ENCODE measurements around the gene CACNA2D3.

DNA sequence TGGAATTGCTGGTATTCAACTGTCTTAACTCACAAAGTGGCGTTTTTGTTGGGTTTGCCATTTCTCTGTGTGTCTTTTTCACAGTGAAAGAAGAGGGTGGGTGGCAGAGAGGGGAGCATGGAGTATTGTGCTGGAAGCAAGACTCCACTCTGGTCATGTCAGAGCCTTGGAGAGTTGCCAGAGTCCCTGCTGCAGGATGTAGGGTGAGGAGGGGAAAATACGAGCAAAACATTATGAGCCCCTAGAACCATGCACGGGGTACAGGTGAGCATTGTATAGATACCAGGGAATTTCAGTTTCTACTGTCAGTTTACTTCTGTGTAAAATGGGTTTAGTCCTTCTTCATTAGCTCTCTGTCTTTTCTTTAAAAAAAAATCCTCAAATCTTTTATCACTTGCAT is 249.9 kb downstream of the CACNA2D3 start:
- TF ChIP-seq GATA3 (IDR thresholded peaks at IDR 0.05; ENCODE audit: low read depth, low read length) (no peak), GATA2 (IDR thresholded peaks at IDR 0.05; ENCODE audit: low read depth, low read length) (no peak)
